ENCODE measurements around the gene ZNF628.
"Not testable (repeated sequence)": the region's sequence is repeated elsewhere in the genome, so short reads cannot be mapped to it uniquely, and the experiment has no call there.

The ZNF628 gene

GRCh38 chr19:55443045-55443823 is 33.2 kb upstream of the ZNF628 start, which contains the start of gene SHISA7:
TSS of gene SHISA7 (minus strand) at chr19:55443300. CDS start at chr19:55442863, 437 bp downstream.
- Mint-ChIP-seq H3K27ac (no peak within 1 kb of the TSS), H3K27me3 (peaks cover 73% of the 10 kb centered on the region), H3K36me3 (ENCODE audit: low read depth) (no peaks in the 10 kb centered on the region), H3K9me3 (no peaks in the 10 kb centered on the region), H3K4me1 (ENCODE audit: low read depth) (peaks cover 37% of the 10 kb centered on the region), H3K4me3 (peak within 1 kb of the TSS; percentile 39)
- intact Hi-C loops (cut with micrococcal nuclease): no loop called here

GRCh38 chr19:55443824-55444480 is 32.5 kb upstream of the ZNF628 start:
- Mint-ChIP-seq H3K27ac (no peak overlapping the region), H3K4me3 (no peak overlapping the region), H3K27me3 (peaks cover 66% of the 10 kb centered on the region), H3K4me1 (ENCODE audit: low read depth) (peaks cover 36% of the 10 kb centered on the region), H3K36me3 (ENCODE audit: low read depth) (no peaks in the 10 kb centered on the region), H3K9me3 (no peaks in the 10 kb centered on the region)
- intact Hi-C loops (cut with micrococcal nuclease): no loop called here

GRCh38 chr19:55444646-55445045 is 31.8 kb upstream of the ZNF628 start:
- Mint-ChIP-seq H3K27ac (no peak overlapping the region), H3K27me3 (peaks cover 59% of the 10 kb centered on the region), H3K4me1 (ENCODE audit: low read depth) (peaks cover 29% of the 10 kb centered on the region), H3K4me3 (no peak overlapping the region), H3K36me3 (ENCODE audit: low read depth) (no peaks in the 10 kb centered on the region), H3K9me3 (no peaks in the 10 kb centered on the region)
- intact Hi-C loops (cut with micrococcal nuclease): no loop called here

- Mint-ChIP-seq H3K4me3 (no peak overlapping the region), H3K27me3 (peaks cover 56% of the 10 kb centered on the region), H3K9me3 (no peaks in the 10 kb centered on the region), H3K4me1 (ENCODE audit: low read depth) (peaks cover 17% of the 10 kb centered on the region), H3K36me3 (ENCODE audit: low read depth) (no peaks in the 10 kb centered on the region), H3K27ac (no peak overlapping the region)
- intact Hi-C loops (cut with micrococcal nuclease): no loop called here
These were observed 30.4 kb upstream of the ZNF628 start for GRCh38 chr19:55446060-55446459.

GRCh38 chr19:55447421-55448174 is 28.8 kb upstream of the ZNF628 start:
- H3K4me3 Mint-ChIP-seq: no peak overlapping the region
- H3K9me3 Mint-ChIP-seq: no peaks in the 10 kb centered on the region
- intact Hi-C loops (cut with micrococcal nuclease): no loop called here
- H3K4me1 Mint-ChIP-seq (ENCODE audit: low read depth): peaks cover 12% of the 10 kb centered on the region
- no peak overlapping the region for H3K27ac Mint-ChIP-seq
- no peaks in the 10 kb centered on the region for H3K36me3 Mint-ChIP-seq (ENCODE audit: low read depth)
- peaks cover 55% of the 10 kb centered on the region for H3K27me3 Mint-ChIP-seq

GRCh38 chr19:55448175-55448490 is 28.3 kb upstream of the ZNF628 start:
- intact Hi-C loops (cut with micrococcal nuclease); H3K36me3 Mint-ChIP-seq (ENCODE audit: low read depth); H3K4me3 Mint-ChIP-seq; H3K27ac Mint-ChIP-seq; H3K4me1 Mint-ChIP-seq (ENCODE audit: low read depth); H3K9me3 Mint-ChIP-seq: not testable (repeated sequence)
- peaks cover 55% of the 10 kb centered on the region for H3K27me3 Mint-ChIP-seq

- intact Hi-C loops (cut with micrococcal nuclease): no loop called here
- peaks cover 5% of the 10 kb centered on the region for H3K4me1 Mint-ChIP-seq (ENCODE audit: low read depth)
- H3K4me3 Mint-ChIP-seq: no peak overlapping the region
- no peaks in the 10 kb centered on the region for H3K9me3 Mint-ChIP-seq
- H3K27ac Mint-ChIP-seq: no peak overlapping the region
- peaks cover 54% of the 10 kb centered on the region for H3K27me3 Mint-ChIP-seq
- H3K36me3 Mint-ChIP-seq (ENCODE audit: low read depth): peaks cover 18% of the 10 kb centered on the region
These were observed 26.9 kb upstream of the ZNF628 start for GRCh38 chr19:55449469-55449868.

- Mint-ChIP-seq H3K27ac (no peak overlapping the region), H3K4me1 (ENCODE audit: low read depth) (peaks cover 14% of the 10 kb centered on the region), H3K4me3 (peak overlapping the region; percentile 45), H3K36me3 (ENCODE audit: low read depth) (peaks cover 37% of the 10 kb centered on the region), H3K9me3 (no peaks in the 10 kb centered on the region), H3K27me3 (peaks cover 41% of the 10 kb centered on the region)
- intact Hi-C loops (cut with micrococcal nuclease): no loop called here
These were observed 25.1 kb upstream of the ZNF628 start for GRCh38 chr19:55451163-55451964.

- H3K27ac Mint-ChIP-seq: no peak overlapping the region
- intact Hi-C loops (cut with micrococcal nuclease): no loop called here
- no peak overlapping the region for H3K4me3 Mint-ChIP-seq
- peaks cover 44% of the 10 kb centered on the region for H3K36me3 Mint-ChIP-seq (ENCODE audit: low read depth)
- H3K9me3 Mint-ChIP-seq: no peaks in the 10 kb centered on the region
- peaks cover 39% of the 10 kb centered on the region for H3K27me3 Mint-ChIP-seq
- peaks cover 14% of the 10 kb centered on the region for H3K4me1 Mint-ChIP-seq (ENCODE audit: low read depth)
These were observed 24.3 kb upstream of the ZNF628 start for GRCh38 chr19:55451965-55452748.

- intact Hi-C loops (cut with micrococcal nuclease): no loop called here
- peaks cover 49% of the 10 kb centered on the region for H3K36me3 Mint-ChIP-seq (ENCODE audit: low read depth)
- peaks cover 39% of the 10 kb centered on the region for H3K27me3 Mint-ChIP-seq
- H3K4me3 Mint-ChIP-seq: no peak overlapping the region
- H3K4me1 Mint-ChIP-seq (ENCODE audit: low read depth): peaks cover 14% of the 10 kb centered on the region
- H3K27ac Mint-ChIP-seq: no peak overlapping the region
- no peaks in the 10 kb centered on the region for H3K9me3 Mint-ChIP-seq
These were observed 23.6 kb upstream of the ZNF628 start for GRCh38 chr19:55452749-55453346.

GRCh38 chr19:55453511-55454260 is 22.7 kb upstream of the ZNF628 start:
- Mint-ChIP-seq H3K27ac (no peak overlapping the region), H3K4me3 (no peak overlapping the region), H3K36me3 (ENCODE audit: low read depth) (peaks cover 51% of the 10 kb centered on the region), H3K9me3 (no peaks in the 10 kb centered on the region), H3K4me1 (ENCODE audit: low read depth) (peaks cover 16% of the 10 kb centered on the region), H3K27me3 (peaks cover 39% of the 10 kb centered on the region)
- intact Hi-C loops (cut with micrococcal nuclease): no loop called here

- intact Hi-C loops (cut with micrococcal nuclease): no loop called here
- Mint-ChIP-seq H3K27ac (no peak overlapping the region), H3K36me3 (ENCODE audit: low read depth) (peaks cover 51% of the 10 kb centered on the region), H3K27me3 (peaks cover 39% of the 10 kb centered on the region), H3K4me3 (no peak overlapping the region), H3K9me3 (no peaks in the 10 kb centered on the region), H3K4me1 (ENCODE audit: low read depth) (peaks cover 25% of the 10 kb centered on the region)
These were observed 21.6 kb upstream of the ZNF628 start for GRCh38 chr19:55454787-55455243.
